WTC11 (cell line): ENCODE measurements around the gene REX1BD. TPM values are rescaled to one million over a fixed set of nuclear protein-coding genes. Genes with fewer than 3 reads are reported as not detected.
A peak's percentile ranks its signal among the peaks of the same experiment; 100 is the strongest.

ENCODE experiments used
- ATAC-seq: fragments of 200-7000 bp; cut with Tn5 transposase; 2 replicates; pipeline ENCODE4 v1.10.0; 2021; ENCODE audit warnings: mild to moderate bottlenecking, moderate library complexity
- CTCF ChIA-PET: fragments of 300-600 bp; sonication (Branson Sonifier 250); formaldehyde crosslinking; loops from one replicate; lab custom pipeline; 2021; ENCODE audit warnings: antibody characterized with exemption; lab: Charles Lee
- POLR2A ChIA-PET: fragments of 350-600 bp; sonication (Branson Sonifier 250); formaldehyde crosslinking; loops from one replicate; lab custom pipeline; 2021; ENCODE audit warnings: antibody characterized with exemption; lab: Charles Lee
- DNase-seq: peaks from one replicate; pipeline ENCODE4 v3.0.0; 2021; ENCODE audit warnings: low spot score
- H3K27ac Mint-ChIP-seq: 2 replicates; pipeline ENCODE4 v1.8.0; 2021; ENCODE audit warnings: mixed read lengths
- H3K27me3 Mint-ChIP-seq: 2 replicates; pipeline ENCODE4 v1.8.0; 2021; ENCODE audit warnings: low read depth, mild to moderate bottlenecking, moderate library complexity, mixed read lengths
- H3K36me3 Mint-ChIP-seq: 2 replicates; pipeline ENCODE4 v1.8.0; 2021; ENCODE audit warnings: mixed read lengths
- H3K4me1 Mint-ChIP-seq: 2 replicates; pipeline ENCODE4 v1.8.0; 2022; ENCODE audit warnings: mixed read lengths
- H3K4me3 Mint-ChIP-seq: 2 replicates; pipeline ENCODE4 v1.8.0; 2021; ENCODE audit warnings: mild to moderate bottlenecking, moderate library complexity, mixed read lengths
- H3K9me3 Mint-ChIP-seq: 2 replicates; pipeline ENCODE4 v1.8.0; 2021; ENCODE audit warnings: mixed read lengths
- E2F1 ChIP-seq: sonication (generic); formaldehyde crosslinking; IDR thresholded peaks from 2 replicates; pipeline ENCODE4 v1.8.0; 2022; ENCODE audit warnings: mild to moderate bottlenecking, missing genetic modification reagents
- EMX1 ChIP-seq: fragments of 250-450 bp; sonication (Bioruptor Pico); IDR thresholded peaks from 2 replicates; pipeline ENCODE4 v1.8.0; 2021; ENCODE audit warnings: mild to moderate bottlenecking
- ESRRA ChIP-seq: sonication (generic); formaldehyde crosslinking; IDR thresholded peaks from 2 replicates; pipeline ENCODE4 v1.8.1; 2022; ENCODE audit warnings: mild to moderate bottlenecking, missing genetic modification reagents, borderline replicate concordance
- GABPB1 ChIP-seq: sonication (generic); formaldehyde crosslinking; IDR thresholded peaks from 2 replicates; pipeline ENCODE4 v1.8.1; 2023; ENCODE audit warnings: mild to moderate bottlenecking, missing genetic modification reagents
- GTF2I ChIP-seq: fragments of 250-450 bp; sonication (Bioruptor Pico); conservative IDR thresholded peaks from 2 replicates; pipeline ENCODE4 v1.4.0; 2021; ENCODE audit warnings: mild to moderate bottlenecking
- HMGA2 ChIP-seq: fragments of 250-450 bp; sonication (Bioruptor Pico); IDR thresholded peaks from 2 replicates; pipeline ENCODE4 v1.4.0; 2021; ENCODE audit warnings: mild to moderate bottlenecking, moderate library complexity
- KAT7 ChIP-seq: sonication (generic); formaldehyde crosslinking; IDR thresholded peaks from 2 replicates; pipeline ENCODE4 v1.8.1; 2023; ENCODE audit warnings: missing genetic modification reagents, mild to moderate bottlenecking, borderline replicate concordance
- NFYB ChIP-seq: sonication (generic); formaldehyde crosslinking; conservative IDR thresholded peaks from 2 replicates; pipeline ENCODE4 v1.8.0; 2022; ENCODE audit warnings: low read depth, missing genetic modification reagents
- OVOL2 ChIP-seq: fragments of 250-450 bp; sonication (Bioruptor Pico); IDR thresholded peaks from 2 replicates; pipeline ENCODE4 v1.9.0; 2021; ENCODE audit warnings: mild to moderate bottlenecking, borderline replicate concordance
- SP1 ChIP-seq: sonication (generic); formaldehyde crosslinking; conservative IDR thresholded peaks from 2 replicates; pipeline ENCODE4 v1.8.1; 2022; ENCODE audit warnings: missing genetic modification reagents
- USF1 ChIP-seq: sonication (generic); formaldehyde crosslinking; IDR thresholded peaks from 2 replicates; pipeline ENCODE4 v1.8.0; 2022; ENCODE audit warnings: mild to moderate bottlenecking, missing genetic modification reagents
- ZBTB43 ChIP-seq: sonication (generic); formaldehyde crosslinking; IDR thresholded peaks from 2 replicates; pipeline ENCODE4 v1.8.1; 2023; ENCODE audit warnings: mild to moderate bottlenecking, missing genetic modification reagents
- ZNF121 ChIP-seq: sonication (generic); formaldehyde crosslinking; IDR thresholded peaks from 2 replicates; pipeline ENCODE4 v1.8.0; 2023; ENCODE audit warnings: missing genetic modification reagents
- ZNF396 ChIP-seq: fragments of 250-450 bp; sonication (Bioruptor Pico); IDR thresholded peaks from 2 replicates; pipeline ENCODE4 v1.8.0; 2021; ENCODE audit warnings: mild to moderate bottlenecking, moderate library complexity, borderline replicate concordance
- total RNA-seq: library from RNA; stranded (reverse); gene quantifications from 3 replicates; pipeline ENCODE4 v1.2.3, GENCODE V29; 2021
- TF ChIP-seq, protein P1 (sequence below): sonication (generic); formaldehyde crosslinking; IDR thresholded peaks from 2 replicates; pipeline ENCODE4 v1.8.1; 2023; ENCODE audit warnings: mild to moderate bottlenecking, missing genetic modification reagents, moderate library complexity
- TF ChIP-seq, protein P2 (sequence below): fragments of 250-450 bp; sonication (Bioruptor Pico); IDR thresholded peaks from 2 replicates; pipeline ENCODE4 v1.9.0; 2021; ENCODE audit warnings: mild to moderate bottlenecking
- TF ChIP-seq, protein P3 (sequence below): sonication (generic); formaldehyde crosslinking; IDR thresholded peaks from 2 replicates; pipeline ENCODE4 v1.8.1; 2023; ENCODE audit warnings: mild to moderate bottlenecking, moderate library complexity, missing genetic modification reagents
- TF ChIP-seq, protein P4 (sequence below): sonication (generic); formaldehyde crosslinking; IDR thresholded peaks from 2 replicates; pipeline ENCODE4 v1.8.1; 2022; ENCODE audit warnings: mild to moderate bottlenecking, moderate library complexity, missing genetic modification reagents

Gene REX1BD
- total RNA-seq, 1 experiment from 2014 or later: 90.2 TPM

DNA sequence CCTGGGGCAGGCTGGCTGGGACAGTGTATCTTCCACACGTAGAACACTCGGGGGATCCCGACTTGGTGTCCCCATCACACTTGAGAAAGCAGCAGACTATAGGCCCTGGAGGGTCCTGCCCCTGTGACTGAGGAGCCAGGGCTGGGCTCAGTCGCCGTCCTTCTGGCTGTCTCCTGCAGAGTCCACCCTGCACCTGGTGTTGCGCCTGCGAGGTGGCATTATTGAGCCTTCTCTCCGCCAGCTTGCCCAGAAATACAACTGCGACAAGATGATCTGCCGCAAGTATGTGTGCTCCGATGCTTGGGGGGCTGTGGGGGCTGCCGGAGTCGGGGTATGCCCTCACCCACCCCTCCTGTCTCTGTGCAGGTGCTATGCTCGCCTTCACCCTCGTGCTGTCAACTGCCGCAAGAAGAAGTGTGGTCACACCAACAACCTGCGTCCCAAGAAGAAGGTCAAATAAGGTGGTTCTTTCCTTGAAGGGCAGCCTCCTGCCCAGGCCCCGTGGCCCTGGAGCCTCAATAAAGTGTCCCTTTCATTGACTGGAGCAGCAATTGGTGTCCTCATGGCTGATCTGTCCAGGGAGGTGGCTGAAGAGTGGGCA, 13.8 kb upstream of the REX1BD start:
- Mint-ChIP-seq H3K9me3 (no peaks in the 10 kb centered on the region), H3K36me3 (peaks cover 48% of the 10 kb centered on the region), H3K4me1 (peaks cover 16% of the 10 kb centered on the region), H3K27me3 (no peaks in the 10 kb centered on the region), H3K4me3 (peak overlapping the region; percentile 33; the same call in 1 of the 2 replicates), H3K27ac (no peak overlapping the region)
- DNase-seq (no peak), ATAC-seq (no peak)
- POLR2A ChIA-PET: no interaction called here
- TF ChIP-seq, protein P1, sequence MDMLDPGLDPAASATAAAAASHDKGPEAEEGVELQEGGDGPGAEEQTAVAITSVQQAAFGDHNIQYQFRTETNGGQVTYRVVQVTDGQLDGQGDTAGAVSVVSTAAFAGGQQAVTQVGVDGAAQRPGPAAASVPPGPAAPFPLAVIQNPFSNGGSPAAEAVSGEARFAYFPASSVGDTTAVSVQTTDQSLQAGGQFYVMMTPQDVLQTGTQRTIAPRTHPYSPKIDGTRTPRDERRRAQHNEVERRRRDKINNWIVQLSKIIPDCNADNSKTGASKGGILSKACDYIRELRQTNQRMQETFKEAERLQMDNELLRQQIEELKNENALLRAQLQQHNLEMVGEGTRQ (CRISPR knock-in tag): no peak
- TF ChIP-seq, protein P2, sequence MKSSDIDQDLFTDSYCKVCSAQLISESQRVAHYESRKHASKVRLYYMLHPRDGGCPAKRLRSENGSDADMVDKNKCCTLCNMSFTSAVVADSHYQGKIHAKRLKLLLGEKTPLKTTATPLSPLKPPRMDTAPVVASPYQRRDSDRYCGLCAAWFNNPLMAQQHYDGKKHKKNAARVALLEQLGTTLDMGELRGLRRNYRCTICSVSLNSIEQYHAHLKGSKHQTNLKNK (CRISPR knock-in tag): no peak
- no peak for TF ChIP-seq USF1 (CRISPR knock-in tag)
- no peak for TF ChIP-seq ZNF396
- TF ChIP-seq, protein P3, sequence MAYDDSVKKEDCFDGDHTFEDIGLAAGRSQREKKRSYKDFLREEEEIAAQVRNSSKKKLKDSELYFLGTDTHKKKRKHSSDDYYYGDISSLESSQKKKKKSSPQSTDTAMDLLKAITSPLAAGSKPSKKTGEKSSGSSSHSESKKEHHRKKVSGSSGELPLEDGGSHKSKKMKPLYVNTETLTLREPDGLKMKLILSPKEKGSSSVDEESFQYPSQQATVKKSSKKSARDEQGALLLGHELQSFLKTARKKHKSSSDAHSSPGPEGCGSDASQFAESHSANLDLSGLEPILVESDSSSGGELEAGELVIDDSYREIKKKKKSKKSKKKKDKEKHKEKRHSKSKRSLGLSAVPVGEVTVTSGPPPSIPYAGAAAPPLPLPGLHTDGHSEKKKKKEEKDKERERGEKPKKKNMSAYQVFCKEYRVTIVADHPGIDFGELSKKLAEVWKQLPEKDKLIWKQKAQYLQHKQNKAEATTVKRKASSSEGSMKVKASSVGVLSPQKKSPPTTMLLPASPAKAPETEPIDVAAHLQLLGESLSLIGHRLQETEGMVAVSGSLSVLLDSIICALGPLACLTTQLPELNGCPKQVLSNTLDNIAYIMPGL: no peak
- TF ChIP-seq EMX1 (CRISPR knock-in tag): no peak
- TF ChIP-seq OVOL2: no peak
- TF ChIP-seq GABPB1: no peak
- TF ChIP-seq E2F1: no peak
- no peak for TF ChIP-seq KAT7 (CRISPR knock-in tag)
- CTCF ChIA-PET: no interaction called here

DNA sequence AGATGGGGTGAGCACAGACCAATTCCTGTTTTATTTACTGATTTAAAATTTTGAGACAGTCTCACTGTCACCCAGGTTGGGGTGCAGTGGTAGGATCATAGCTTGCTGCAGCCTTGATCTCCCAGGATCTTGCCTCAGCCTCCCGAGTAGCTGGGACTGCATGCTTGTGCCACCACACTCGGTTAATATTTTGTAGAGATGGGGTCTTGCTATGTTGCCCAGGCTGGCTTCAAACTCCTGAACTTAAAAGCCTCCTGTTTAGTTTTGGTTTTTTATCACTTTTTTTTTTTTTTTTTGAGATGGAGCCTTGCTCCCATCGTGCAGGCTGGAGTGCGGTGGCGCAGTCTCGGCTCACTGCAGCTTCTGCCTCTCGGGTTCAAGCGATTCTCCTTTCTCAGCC, 12.2 kb upstream of the REX1BD start:
- Mint-ChIP-seq H3K36me3 (peaks cover 46% of the 10 kb centered on the region), H3K9me3 (no peaks in the 10 kb centered on the region), H3K4me3 (no peak overlapping the region), H3K27ac (no peak overlapping the region), H3K27me3 (no peaks in the 10 kb centered on the region), H3K4me1 (peaks cover 14% of the 10 kb centered on the region)
- DNase-seq (no peak), ATAC-seq (no peak)
- TF ChIP-seq GTF2I (CRISPR knock-in tag) (no peak), ZNF121 (peak; percentile 51; the same call in 1 of the 2 replicates)
- ChIA-PET POLR2A (no interaction called here), CTCF (interaction anchor here (1.2 to 1.5 kb wide), 2 partner anchors 11 to 87 kb away, joined by 4 read pairs; no protein-coding TSS in a partner anchor)

DNA sequence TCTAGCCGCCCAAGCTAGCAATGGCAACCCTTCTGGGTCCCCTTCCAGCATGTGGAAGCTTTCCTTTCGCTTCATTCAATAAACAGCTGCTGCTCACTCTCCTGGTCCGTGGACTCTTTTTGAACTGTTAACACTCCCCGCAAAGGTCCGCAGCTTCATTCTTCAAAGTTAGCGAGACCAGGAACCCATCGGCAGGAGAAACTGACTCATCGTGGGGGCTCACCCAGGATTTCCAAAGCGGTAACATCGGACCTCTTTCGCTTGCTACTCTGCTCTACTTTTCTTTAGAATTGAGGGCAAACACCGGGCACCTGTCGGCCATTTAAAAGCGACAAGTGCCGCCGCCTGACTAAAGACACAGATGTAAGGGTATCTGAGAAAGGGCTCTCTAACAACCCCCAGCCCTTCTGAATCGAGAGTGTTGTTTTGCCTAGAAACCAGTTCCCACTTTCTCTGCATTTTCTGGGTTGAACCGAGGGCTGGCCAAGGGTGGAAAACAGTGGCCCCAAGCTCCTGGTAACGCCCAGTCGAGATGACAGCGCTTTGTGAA, 11.2 kb upstream of the REX1BD start:
- ATAC-seq (no peak), DNase-seq (no peak)
- peaks cover 11% of the 10 kb centered on the region for H3K4me1 Mint-ChIP-seq
- no peaks in the 10 kb centered on the region for H3K9me3 Mint-ChIP-seq
- no peaks in the 10 kb centered on the region for H3K27me3 Mint-ChIP-seq
- POLR2A ChIA-PET: interaction anchor here (1.1 kb wide), 1 partner anchor 12 kb away, joined by 3 read pairs; no protein-coding TSS in a partner anchor
- no peak overlapping the region for H3K4me3 Mint-ChIP-seq
- CTCF ChIA-PET: interaction anchor here (1.3 to 1.6 kb wide), 3 partner anchors 12 to 289 kb away, joined by 3 to 5 read pairs (median 4); no protein-coding TSS in a partner anchor
- H3K27ac Mint-ChIP-seq: peak overlapping the region; percentile 84
- H3K36me3 Mint-ChIP-seq: peaks cover 42% of the 10 kb centered on the region
- TF ChIP-seq NFYB (CRISPR knock-in tag) (no peak), SP1 (CRISPR knock-in tag) (no peak), ESRRA (CRISPR knock-in tag) (no peak), HMGA2 (no peak), ZBTB43 (CRISPR knock-in tag) (no peak)
- TF ChIP-seq, protein P4, sequence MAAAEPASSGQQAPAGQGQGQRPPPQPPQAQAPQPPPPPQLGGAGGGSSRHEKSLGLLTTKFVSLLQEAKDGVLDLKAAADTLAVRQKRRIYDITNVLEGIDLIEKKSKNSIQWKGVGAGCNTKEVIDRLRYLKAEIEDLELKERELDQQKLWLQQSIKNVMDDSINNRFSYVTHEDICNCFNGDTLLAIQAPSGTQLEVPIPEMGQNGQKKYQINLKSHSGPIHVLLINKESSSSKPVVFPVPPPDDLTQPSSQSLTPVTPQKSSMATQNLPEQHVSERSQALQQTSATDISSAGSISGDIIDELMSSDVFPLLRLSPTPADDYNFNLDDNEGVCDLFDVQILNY (CRISPR knock-in tag): no peak
